Rectal smooth muscle tissue (tissue), 1 donor: ENCODE measurements around the gene SURF1.
"Not testable (repeated sequence)": the region's sequence is repeated elsewhere in the genome, so short reads cannot be mapped to it uniquely, and the experiment has no call there.

Experiments
- H3K27ac ChIP-seq: one replicate; pipeline ENCODE4 v1.7.0; 2013; ENCODE audit warnings: low read depth, low read length, inconsistent platforms
- H3K27me3 ChIP-seq: one replicate; pipeline ENCODE4 v1.7.0; 2013; ENCODE audit warnings: low read length; ENCODE audit not compliant: control insufficient read depth, insufficient read depth
- H3K36me3 ChIP-seq: one replicate; pipeline ENCODE4 v1.7.0; 2013; ENCODE audit warnings: low read length; ENCODE audit not compliant: control insufficient read depth, insufficient read depth
- H3K4me1 ChIP-seq: one replicate; pipeline ENCODE4 v1.7.0; 2013; ENCODE audit warnings: low read length; ENCODE audit not compliant: control insufficient read depth, insufficient read depth
- H3K4me3 ChIP-seq: one replicate; pipeline ENCODE4 v1.7.0; 2013; ENCODE audit warnings: low read length
- H3K9ac ChIP-seq: one replicate; pipeline ENCODE4 v1.7.0; 2013; ENCODE audit warnings: low read length

Gene SURF1

GRCh38 chr9:133379153-133380086, 23.1 kb upstream of the SURF1 start:
- H3K4me1 ChIP-seq: peaks cover 7% of the 10 kb centered on the region
- H3K9ac ChIP-seq: no peak overlapping the region
- no peak overlapping the region for H3K27ac ChIP-seq
- H3K4me3 ChIP-seq: no peak overlapping the region
- no peaks in the 10 kb centered on the region for H3K27me3 ChIP-seq
- H3K36me3 ChIP-seq: no peaks in the 10 kb centered on the region

- Histone ChIP-seq H3K36me3 (no peaks in the 10 kb centered on the region), H3K9ac (no peak overlapping the region), H3K27me3 (no peaks in the 10 kb centered on the region), H3K4me1 (peaks cover 7% of the 10 kb centered on the region), H3K4me3 (no peak overlapping the region), H3K27ac (no peak overlapping the region)
Measured at GRCh38 chr9:133378408-133378962, 22.2 kb upstream of the SURF1 start.

DNA sequence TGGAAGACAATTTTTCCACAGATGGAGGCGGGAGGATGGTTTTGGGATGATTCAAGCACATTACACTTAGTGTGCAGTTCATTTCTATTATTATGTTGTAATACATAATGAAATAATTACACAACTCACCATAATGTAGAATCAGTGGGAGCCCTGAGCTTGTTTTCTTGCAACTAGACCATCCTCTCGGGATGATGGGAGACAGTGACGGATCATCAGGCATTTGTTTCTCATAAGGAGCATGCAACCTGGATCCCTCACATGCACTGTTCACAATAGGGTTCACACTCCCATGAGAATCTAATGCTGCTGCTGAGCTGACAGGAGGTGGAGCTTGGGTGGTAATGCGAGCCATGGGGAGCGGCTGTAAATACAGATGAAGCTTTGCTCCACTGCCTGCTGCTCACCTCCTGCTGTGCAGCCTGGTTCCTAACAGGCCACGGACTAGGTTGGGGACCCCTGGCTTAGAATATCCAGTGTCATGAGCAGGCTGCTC, 21.5 kb upstream of the SURF1 start:
- Histone ChIP-seq H3K4me1 (peaks cover 7% of the 10 kb centered on the region), H3K4me3 (no peak overlapping the region), H3K27ac (no peak overlapping the region)

GRCh38 chr9:133377280-133377679, 21.0 kb upstream of the SURF1 start:
- not testable (repeated sequence) for H3K36me3 ChIP-seq, H3K4me3 ChIP-seq, H3K4me1 ChIP-seq, H3K27me3 ChIP-seq, H3K27ac ChIP-seq, H3K9ac ChIP-seq

More for the DNA sequence above, 21.5 kb upstream of the SURF1 start:
- no peaks in the 10 kb centered on the region for H3K36me3 ChIP-seq
- no peak overlapping the region for H3K9ac ChIP-seq
- H3K27me3 ChIP-seq: no peaks in the 10 kb centered on the region

- peak within 1 kb of the TSS; percentile 89 for H3K9ac ChIP-seq
- H3K4me1 ChIP-seq: peaks cover 7% of the 10 kb centered on the region
- H3K27ac ChIP-seq: peak within 1 kb of the TSS; percentile 90
- peaks cover 3% of the 10 kb centered on the region for H3K36me3 ChIP-seq
- H3K4me3 ChIP-seq: peak within 1 kb of the TSS; percentile 80
- no peaks in the 10 kb centered on the region for H3K27me3 ChIP-seq
Measured at GRCh38 chr9:133375724-133376654, 19.7 kb upstream of the SURF1 start, which contains the start of the genes STKLD1 and SURF4. Gene STKLD1, plus strand, starts transcription at chr9:133376366. Its CDS starts 108 bp downstream, at chr9:133376474. Gene SURF4, minus strand, starts transcription at chr9:133376060. Its CDS starts 91 bp downstream, at chr9:133375969.

DNA sequence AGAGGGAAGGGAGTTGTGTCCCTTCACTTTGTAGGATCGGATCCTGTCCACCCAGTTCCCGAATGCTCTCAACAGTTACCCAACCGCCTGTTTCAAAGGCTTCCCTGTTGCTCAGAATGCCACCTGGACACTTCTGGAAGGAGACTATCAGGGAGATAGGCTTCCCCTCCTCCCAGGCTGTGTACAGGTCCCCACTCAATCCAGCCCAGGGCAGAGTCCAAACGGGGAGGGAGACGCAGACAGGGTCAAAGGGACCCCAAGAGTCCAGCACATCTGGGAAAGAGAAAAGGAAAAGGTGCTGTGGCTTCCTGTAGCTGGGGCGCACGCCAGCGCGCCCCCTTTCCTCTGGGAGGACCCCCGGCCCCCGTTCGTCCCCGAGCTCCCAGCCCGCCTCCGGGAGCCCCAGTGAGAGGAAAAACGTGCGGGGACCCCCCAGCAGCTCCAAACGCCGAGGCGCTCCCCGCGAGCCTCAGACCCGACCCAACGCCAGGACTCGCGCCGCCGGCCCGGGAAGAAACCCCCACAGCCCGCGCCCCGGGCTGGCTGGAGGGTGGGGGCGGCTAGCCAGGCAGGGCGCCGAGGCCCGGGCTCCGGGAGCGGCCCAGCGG, 18.9 kb upstream of the SURF1 start:
- Histone ChIP-seq H3K27me3 (no peaks in the 10 kb centered on the region), H3K9ac (peak overlapping the region; percentile 89), H3K4me1 (peaks cover 7% of the 10 kb centered on the region)

GRCh38 chr9:133374612-133375115, 18.4 kb upstream of the SURF1 start:
- Histone ChIP-seq H3K36me3 (peaks cover 10% of the 10 kb centered on the region), H3K27me3 (no peaks in the 10 kb centered on the region), H3K4me1 (peaks cover 7% of the 10 kb centered on the region), H3K27ac (no peak overlapping the region), H3K9ac (peak overlapping the region; percentile 89), H3K4me3 (peak overlapping the region; percentile 80)

More for the DNA sequence above, 18.9 kb upstream of the SURF1 start:
- Histone ChIP-seq H3K27ac (peak overlapping the region; percentile 90), H3K4me3 (peak overlapping the region; percentile 80), H3K36me3 (peaks cover 8% of the 10 kb centered on the region)

GRCh38 chr9:133372144-133372543, 15.9 kb upstream of the SURF1 start:
- peaks cover 7% of the 10 kb centered on the region for H3K4me1 ChIP-seq
- H3K9ac ChIP-seq: no peak overlapping the region
- H3K27me3 ChIP-seq: no peaks in the 10 kb centered on the region
- no peak overlapping the region for H3K27ac ChIP-seq
- no peak overlapping the region for H3K4me3 ChIP-seq
- peaks cover 12% of the 10 kb centered on the region for H3K36me3 ChIP-seq

- Histone ChIP-seq H3K9ac (peak overlapping the region; percentile 1), H3K27ac (no peak overlapping the region), H3K36me3 (peaks cover 20% of the 10 kb centered on the region)
Measured at GRCh38 chr9:133371261-133371711, 15.0 kb upstream of the SURF1 start.

GRCh38 chr9:133370685-133371084, 14.4 kb upstream of the SURF1 start:
- Histone ChIP-seq H3K36me3 (peaks cover 26% of the 10 kb centered on the region), H3K4me1 (peaks cover 4% of the 10 kb centered on the region), H3K9ac (no peak overlapping the region), H3K27ac (no peak overlapping the region), H3K27me3 (no peaks in the 10 kb centered on the region), H3K4me3 (no peak overlapping the region)

More at GRCh38 chr9:133371261-133371711, 15.0 kb upstream of the SURF1 start:
- Histone ChIP-seq H3K4me3 (no peak overlapping the region), H3K4me1 (peaks cover 4% of the 10 kb centered on the region), H3K27me3 (no peaks in the 10 kb centered on the region)

DNA sequence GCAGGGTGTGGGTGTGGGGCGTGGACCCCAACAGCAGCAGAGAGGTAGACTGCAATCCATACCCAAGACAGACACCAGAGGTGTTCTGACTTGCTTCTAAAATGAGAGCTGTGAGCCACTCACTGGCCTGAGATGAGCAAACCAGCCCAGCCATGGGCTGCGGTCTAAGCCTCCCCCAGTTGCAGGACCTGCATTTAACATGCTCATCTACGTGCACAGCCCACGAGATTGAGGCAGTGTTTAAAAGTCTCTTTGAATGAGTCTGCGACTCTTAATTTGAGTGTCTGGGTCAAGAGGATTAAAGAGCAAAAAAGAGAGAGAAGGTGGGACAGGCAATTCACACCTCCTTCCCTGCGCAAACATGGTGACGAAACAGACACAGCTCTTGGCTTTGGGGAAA, 13.6 kb upstream of the SURF1 start:
- H3K27ac ChIP-seq: no peak overlapping the region
- H3K36me3 ChIP-seq: peaks cover 32% of the 10 kb centered on the region
- peaks cover 4% of the 10 kb centered on the region for H3K4me1 ChIP-seq
- H3K27me3 ChIP-seq: no peaks in the 10 kb centered on the region
- H3K4me3 ChIP-seq: no peak overlapping the region
- H3K9ac ChIP-seq: no peak overlapping the region
